GM18507 (cell line): ENCODE measurements around the gene CALD1.
A peak's percentile ranks its signal among the peaks of the same experiment; 100 is the strongest.

Experiments
- DNase-seq: peaks from one replicate; pipeline ENCODE4 v3.0.0; 2011; ENCODE audit warnings: low read depth; ENCODE audit not compliant: insufficient read length; ENCODE audit errors: extremely low spot score
- FAIRE-seq: peaks from 2 replicates; lab custom pipeline; 2011; peaks lifted over from hg19 to GRCh38; lab: Jason Lieb, UNC

Gene CALD1, protein sequence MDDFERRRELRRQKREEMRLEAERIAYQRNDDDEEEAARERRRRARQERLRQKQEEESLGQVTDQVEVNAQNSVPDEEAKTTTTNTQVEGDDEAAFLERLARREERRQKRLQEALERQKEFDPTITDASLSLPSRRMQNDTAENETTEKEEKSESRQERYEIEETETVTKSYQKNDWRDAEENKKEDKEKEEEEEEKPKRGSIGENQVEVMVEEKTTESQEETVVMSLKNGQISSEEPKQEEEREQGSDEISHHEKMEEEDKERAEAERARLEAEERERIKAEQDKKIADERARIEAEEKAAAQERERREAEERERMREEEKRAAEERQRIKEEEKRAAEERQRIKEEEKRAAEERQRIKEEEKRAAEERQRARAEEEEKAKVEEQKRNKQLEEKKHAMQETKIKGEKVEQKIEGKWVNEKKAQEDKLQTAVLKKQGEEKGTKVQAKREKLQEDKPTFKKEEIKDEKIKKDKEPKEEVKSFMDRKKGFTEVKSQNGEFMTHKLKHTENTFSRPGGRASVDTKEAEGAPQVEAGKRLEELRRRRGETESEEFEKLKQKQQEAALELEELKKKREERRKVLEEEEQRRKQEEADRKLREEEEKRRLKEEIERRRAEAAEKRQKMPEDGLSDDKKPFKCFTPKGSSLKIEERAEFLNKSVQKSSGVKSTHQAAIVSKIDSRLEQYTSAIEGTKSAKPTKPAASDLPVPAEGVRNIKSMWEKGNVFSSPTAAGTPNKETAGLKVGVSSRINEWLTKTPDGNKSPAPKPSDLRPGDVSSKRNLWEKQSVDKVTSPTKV

DNA sequence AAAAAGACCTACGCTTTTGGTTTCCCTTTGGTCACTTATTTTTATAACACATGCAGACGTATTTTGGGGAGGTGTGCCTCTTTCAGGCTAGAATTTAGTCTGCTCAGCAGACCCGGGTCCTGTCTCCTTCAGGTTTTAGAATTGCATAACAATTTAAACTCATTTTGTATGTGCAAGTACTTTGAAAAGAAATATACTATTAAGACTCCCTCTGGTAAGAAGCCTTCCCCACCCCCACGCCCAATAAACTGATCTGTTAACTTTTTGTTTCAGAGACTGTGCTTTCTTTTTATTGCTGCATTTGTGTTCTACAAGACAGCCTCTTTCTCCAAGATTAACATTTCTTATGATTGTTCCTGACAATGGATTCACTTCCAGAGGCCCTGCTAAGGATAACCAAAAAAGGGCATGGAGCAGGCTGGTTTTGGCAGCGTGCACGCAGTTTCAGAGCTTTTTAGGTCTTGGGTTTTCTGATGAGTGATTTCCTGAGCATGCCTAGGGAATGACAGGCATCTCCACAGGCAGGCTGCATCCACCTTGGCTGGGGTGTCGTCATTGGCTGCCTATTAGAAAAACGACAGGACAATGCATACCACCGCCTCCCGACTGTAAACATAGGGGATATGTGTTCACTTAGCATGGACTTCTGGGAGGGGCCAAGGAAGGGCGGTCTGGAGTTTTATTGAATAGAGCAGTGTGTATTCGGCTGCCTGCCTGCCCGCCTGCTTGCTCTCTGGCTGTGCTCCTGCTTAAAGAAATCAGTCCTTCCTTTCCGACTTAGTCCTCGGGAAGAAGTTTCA lies at the start of gene CALD1:
Gene CALD1, plus strand, starts transcription at position 694 of the 800 bp plus-strand sequence. CDS start 88,100 bp downstream, outside the sequence.
- no peak for FAIRE-seq
- no peak for DNase-seq

DNA sequence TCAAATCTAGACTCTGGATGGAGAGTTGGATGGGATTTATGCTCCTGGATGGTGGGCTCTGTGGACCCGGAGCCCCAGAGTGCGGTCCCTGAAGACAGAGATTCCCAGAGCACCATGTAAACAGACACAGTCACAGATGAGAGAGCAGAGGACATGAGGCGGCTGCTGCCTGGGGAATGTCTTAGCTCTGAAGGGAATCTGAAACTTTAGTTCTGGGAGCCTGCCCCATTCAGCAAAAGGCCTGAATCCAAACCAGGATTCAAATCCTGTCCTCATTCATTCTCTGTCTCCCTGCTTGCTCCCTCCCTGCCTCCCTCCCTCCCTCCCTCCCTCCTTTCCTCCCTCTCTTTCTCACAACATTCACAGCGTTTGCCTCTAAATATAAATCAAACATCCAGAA lies 49.5 kb upstream of the CALD1 start:
- FAIRE-seq (no peak), DNase-seq (no peak)

DNA sequence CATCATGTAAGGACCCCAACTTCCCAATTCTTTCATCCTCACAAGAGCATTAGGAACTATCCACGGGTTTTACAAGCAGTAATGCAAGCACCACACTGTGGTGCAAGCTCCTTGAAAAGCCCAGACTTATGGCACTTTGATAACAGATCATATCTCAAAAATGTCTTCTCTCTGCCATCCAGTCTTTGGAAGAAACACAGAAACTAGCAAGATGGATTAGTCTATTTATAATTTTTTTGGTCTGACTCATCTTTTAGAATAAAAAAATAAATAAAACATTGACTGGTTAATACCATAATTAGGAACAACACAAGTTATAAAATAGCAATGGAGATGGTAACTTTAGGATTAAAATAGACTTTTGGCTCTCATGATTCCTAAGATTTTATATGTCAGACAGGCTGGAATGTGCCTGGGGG lies 49.0 kb upstream of the CALD1 start:
- no peak for DNase-seq
- FAIRE-seq = no peak

DNA sequence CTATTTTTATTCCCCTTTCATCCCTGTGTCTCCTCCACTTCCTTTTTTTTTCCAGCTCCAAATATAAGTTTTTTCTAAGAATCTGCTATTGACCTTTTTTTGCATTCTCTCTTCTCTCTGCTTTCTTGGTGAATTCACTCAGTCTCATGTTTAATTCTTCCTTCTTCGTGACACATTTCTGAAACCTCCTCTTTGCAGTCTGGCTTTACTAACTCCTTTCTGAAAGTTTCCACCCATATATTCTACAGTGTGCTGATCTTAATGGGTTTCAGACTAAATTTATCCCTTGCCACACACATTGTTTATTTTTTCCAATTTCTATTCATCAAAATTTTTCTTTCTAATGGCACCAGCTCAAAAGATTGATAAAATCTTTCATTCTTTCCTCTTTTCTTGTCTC lies 47.8 kb upstream of the CALD1 start:
- DNase-seq = no peak
- FAIRE-seq = no peak

DNA sequence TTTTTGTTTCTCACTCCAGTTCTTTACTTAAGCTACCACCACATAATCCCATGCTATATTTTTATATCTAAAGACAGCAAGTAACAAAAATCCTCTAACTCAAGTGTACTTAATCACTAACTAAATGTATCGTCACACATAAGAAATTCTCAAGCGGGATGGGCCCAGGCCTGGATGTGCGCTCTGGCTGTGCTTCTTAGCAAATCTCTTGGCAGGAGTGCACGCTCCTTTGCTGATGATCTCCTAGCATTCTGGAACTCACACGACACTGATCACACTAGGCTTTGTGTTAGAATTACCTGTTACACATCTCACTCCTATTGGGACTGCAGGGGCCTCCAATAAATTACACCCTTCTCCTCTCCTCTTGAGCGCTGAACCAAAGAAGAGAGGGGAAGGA lies 46.7 kb upstream of the CALD1 start:
- no peak for FAIRE-seq
- DNase-seq = no peak

DNA sequence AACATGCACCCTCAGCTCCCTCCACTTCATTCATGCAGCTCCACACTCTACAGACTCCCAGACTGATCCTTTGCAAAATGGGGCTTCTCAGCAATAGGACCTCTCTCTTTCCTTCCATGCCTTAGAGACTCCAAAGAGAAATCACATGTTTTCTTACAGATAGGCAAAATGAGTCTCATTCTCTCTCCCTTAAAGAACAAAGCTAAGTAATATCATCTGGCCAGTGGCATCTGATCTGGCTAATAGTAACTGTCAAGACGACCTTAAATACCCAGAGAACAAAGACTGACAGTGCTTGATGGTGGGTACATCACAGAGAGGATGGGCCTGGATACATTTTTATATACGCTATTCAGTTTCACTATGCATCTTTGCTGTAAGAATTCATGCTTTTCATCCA lies 43.1 kb upstream of the CALD1 start:
- FAIRE-seq = no peak

DNA sequence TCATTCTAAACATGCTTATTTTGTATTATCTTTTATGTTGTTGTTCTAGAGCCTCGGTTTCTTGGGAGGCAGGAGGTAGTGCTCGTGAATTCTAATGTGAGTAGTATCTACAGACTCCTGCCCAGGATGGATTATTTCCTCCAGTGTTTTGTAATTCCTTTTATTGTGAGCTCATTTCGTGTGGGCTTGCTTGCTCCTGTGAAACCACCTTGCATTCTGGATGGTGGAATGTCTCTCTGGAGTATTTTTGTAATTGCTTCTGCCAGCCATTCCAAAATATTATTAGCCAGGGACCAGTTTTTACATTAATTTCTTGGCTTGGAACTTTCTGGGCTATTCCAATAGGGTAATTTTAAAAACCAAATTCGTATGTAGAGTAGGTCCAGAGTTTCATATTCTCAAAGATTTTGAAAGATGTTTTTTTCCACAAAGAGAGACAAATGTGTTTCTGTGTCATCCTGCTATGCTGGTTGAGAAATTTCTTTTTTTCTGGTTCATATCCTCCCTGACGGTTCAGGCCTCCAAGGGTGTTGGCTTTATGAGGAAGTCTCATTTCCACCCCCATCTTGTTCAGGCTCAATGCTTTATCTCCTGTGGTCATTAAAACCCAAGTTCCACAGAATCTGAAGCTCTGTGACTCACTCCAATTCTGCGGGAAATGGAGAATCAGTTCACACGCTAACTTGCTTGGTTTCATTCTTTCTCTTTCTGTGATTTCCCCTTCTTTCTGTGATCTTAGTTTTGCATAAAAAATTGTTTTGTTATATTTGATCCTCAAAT lies 41.7 kb upstream of the CALD1 start:
- DNase-seq = no peak

More for the DNA sequence above, 43.1 kb upstream of the CALD1 start:
- no peak for DNase-seq

DNA sequence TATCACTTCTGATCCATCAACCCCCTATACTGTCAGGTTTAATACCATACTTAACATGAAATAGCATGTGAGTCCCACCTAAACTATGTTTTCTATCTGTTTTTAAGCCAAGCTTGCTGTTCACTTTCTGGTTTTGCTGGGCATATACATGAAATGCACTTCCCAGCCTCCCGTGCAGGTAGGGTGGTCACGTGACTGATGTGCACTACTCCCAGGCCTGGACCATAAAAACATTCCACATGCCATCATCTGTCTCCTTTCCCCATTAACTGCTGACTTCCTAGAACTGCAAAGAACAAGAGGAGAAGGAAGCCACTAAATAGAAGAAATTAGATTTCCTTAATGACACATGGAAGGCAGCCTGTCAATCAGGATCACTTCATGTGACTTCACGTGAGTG lies 40.1 kb upstream of the CALD1 start:
- DNase-seq (no peak), FAIRE-seq (no peak)

More for the DNA sequence above, 41.7 kb upstream of the CALD1 start:
- no peak for FAIRE-seq

DNA sequence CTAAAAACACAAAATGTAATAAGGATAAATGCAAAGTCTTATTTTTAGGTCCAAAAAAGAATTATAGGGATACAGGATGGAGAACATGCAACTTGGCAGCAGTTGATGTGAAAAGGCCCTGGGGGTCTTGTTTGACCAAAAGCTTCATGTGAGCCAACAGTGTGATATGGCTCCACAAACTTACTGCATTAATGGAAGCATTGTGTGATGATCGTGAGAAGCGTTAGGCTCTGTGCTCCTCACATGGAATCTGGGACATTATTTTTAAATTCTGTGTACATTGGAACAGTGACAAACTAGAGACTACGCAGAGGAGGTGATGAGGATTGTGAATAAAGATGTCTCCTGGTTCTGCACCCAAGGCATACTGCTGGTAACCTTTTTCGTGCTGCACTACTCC lies 39.1 kb upstream of the CALD1 start:
- FAIRE-seq = no peak
- no peak for DNase-seq

DNA sequence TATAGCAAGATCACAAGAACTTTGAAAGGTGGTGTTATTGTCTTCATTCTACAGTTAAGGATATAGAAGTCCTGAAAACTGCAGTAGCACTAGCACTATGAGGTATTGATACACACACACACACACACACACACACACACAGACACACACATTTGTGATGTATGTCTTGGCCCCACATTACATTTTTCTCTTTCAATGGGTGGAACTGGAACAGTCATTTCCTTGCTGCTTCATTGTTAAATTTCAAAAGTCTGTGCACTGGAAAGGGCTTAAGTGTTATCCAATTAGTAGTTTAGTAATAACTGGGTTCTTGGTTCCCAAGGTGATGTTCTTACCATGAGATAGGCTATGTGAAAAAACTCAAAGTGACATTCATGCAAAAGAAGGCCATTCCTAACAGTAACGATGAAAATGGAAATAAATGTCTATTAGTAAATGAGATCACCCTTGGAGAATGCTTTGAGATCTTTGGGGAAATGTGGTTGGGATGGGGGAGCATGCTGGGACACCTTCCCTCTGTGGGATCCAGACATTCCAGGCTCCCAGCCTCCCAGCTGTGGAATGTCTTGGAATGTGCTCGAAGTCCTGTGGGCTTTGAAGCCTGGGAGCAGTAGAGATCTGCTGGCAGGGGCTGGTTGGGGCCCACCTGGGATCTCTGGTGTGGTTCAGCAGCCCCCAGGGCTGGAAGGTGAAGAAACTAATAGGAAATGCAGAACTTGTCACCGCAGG lies 37.4 kb upstream of the CALD1 start:
- FAIRE-seq (no peak), DNase-seq (no peak)

DNA sequence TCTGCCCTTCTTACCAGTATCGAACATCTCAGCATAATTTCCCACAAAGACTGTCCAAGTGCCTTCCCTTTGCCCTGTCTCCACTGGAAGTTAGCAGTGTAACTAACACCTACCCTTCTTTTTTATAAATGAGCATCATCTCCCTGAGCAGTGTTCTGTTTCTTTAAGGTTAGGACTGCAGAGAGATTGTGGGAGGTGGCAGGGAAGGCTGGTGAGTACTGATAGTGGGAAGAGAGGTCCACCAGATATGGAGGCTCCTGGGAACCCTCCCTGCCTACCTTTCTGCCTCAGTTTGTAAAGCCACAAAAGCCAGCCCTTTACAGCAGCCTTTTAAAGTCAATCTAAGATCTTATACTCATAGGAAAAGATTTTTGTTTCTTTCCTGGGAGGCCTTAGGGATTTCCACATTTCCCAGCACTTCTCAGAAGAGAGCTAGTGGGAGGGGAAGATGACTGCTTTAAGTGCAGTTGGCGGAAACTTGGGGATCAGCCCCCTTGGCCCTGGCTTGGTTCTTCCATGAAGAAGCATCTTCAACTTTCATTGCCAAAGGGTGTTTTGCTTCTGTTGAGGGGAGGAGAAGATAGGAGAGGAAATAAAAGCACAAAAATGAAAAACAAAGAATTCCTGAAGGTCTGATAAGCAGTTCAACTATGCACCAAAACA lies 36.6 kb upstream of the CALD1 start:
- DNase-seq (no peak), FAIRE-seq (no peak)

DNA sequence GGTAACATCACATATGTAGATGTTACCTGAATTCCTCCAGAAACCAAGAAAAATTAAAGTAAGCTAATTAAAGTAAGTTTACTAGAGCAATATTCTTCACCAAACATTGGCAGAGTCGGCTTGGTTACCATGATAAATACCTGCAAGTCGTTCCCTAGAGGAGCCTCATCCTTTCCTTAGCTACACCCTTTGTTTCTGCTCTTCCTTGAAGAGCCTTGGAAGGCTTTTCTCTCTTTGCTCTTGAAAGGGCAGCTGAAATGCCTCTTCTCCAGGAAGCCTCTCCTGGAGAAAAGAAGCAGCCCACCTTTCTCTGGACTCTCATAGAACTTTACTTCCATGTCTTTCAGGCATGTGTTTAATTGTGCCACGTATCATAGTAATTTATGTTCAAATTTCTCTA lies 34.9 kb upstream of the CALD1 start:
- no peak for FAIRE-seq
- no peak for DNase-seq

DNA sequence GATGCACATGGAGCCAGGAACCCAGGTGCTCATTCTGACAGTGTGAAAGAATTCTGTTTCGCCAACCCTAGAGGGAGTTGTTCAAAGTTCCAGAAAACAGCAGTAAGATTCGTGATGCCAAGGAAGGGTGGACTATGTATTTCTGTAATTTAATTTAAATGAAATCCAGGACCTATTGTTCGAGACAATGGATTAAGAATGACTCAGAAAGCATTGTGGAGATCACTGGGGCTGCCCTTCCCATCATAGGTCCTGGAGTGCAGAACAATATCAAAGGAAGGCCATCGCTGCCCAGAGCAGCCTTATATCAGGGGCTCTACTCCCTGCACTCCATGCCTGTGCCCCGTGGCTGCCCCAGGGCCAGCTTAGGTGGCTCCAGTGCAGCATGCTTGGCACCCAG lies 32.1 kb upstream of the CALD1 start:
- no peak for FAIRE-seq
- no peak for DNase-seq

DNA sequence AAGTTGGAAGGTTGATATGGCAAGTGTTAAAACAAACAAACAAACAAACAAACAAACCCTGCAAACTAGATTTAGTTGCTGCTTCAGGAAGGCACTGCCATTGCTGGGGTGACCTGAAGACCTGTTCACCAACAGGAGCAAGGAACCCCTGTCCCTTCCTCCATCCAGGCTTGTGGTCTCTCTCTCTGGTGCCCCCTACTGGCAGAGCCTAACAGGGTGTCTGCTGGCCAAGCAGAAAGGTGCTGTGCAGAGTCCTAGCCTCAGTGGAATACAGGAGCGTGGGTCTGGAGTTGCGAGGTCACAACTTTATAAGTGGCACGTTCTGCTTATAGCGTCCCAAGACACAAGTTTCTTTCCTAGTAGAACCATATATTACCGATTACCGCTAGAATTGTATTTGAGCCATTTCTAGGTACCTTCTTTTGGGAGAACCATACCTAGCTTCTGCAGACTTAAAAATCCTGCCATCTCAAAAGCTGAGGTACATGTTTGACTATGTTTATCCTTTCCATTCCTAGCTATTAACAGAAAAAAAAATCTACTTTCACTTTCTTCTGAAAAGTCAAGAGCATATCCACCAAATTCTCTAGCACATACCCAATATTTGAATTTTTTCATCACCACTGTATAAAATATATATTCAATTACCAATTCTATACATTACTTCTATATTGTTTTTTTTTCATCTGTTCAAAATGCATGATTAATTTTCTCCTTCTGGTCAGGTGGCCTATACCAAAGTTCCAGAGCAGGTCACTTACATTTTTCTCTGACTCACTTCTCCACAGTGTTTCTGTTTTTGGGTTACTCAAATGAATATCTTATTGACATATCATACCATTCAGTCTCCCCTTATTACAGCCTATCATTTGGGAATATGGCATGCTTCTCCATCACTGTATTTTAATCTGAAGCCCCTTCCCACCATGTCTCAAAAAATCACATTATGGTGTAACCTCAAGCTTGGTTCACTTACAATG lies 29.1 kb upstream of the CALD1 start:
- DNase-seq (peak; percentile 23), FAIRE-seq (peak; percentile 73)

DNA sequence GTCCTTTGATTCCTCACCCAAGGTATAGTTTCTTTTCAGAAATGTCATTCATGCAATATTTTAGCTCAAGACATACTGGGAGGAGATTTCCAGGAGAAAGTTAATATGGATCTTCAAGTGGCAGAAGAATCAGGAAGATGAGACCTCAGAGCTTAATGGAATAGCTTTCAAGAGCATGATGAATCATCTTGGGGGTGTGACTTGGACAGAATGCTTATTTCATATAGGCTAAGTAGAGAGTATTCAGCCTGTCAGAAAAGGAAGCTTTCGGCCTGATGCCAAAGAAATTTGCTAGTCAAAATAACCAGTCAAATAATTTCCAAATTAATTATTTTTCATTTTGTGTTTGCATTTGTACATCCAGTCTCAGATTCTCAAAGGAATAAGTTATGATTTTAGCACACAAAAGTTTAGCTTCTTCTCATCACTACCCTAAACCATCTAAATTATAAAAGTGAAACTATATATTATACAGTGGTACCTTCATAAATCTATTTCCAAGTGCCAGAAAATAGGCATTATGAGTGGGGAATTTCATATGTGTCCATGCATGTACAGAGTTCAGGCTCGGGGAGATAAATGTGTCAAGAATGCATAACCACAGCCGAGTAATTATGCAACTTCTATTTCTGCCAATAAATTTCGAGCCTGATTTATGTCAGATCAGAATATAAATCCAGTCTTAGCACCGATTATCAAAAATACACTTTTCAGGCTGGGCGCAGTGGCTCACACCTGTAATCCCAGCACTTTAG lies 27.3 kb upstream of the CALD1 start:
- no peak for FAIRE-seq
- no peak for DNase-seq

DNA sequence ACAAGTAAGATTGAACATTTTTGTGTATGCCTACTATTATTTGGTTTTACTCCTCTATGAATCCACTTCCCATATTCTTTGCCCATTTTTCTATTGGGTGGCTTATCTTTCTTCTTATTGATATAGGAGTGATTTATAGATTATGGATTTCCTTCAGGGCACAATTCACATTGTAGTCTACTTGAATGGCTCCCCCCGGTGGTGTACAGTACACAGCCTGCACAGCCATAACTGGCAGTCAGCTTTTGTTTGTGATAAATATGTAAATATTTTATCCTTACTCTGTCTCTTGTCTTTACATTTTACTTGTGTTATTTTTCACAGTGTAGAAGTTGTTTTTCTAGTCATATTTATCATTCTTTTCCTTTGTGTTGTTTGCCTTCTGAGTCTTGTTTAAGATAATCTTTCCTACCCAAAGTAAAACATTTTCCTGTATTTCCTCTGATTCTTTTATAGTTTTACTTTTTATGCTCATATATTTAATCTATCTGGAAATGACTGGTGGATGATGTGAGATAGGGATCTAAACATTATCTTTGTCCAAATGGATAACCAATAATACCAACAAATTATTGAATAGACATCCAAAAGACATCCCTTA lies 23.9 kb upstream of the CALD1 start:
- DNase-seq = no peak
- no peak for FAIRE-seq
